ENCODE results near the gene SSBP2.

GRCh38 chr5:81675420-81675819 is 75.5 kb downstream of the SSBP2 start:
- TF ChIP-seq POLR2A (IDR thresholded peaks at IDR 0.05; ENCODE audit: low read depth, low read length) (no peak), TAF1 (IDR thresholded peaks at IDR 0.05; ENCODE audit: borderline replicate concordance, low read depth, low read length) (no peak)

Measured in GM12892 (cell line).